ENCODE data around the gene RALGPS1.

DNA sequence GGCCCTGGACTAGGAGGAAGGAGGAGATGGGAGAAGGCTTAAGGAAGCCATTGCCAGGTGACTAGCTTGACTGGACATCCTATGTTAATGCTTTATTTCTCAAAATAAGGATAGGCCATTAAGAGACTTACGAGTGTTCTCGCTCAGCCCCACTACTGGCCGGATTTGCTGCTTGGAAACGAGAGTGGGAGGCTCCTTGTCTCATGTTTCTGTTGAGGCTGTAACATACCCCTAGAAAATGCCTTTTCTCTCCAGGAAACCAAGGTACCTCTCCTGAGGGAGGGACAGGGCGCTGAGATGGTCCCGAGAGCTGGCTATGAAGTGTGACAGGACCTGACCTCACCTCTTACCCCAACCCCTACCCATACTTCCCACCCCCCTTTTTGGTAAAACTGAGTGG is 60.0 kb downstream of the RALGPS1 start:
- TF ChIP-seq FOXM1 (IDR thresholded peaks at IDR 0.05; ENCODE audit: borderline replicate concordance) (no peak), FOXA1 (IDR thresholded peaks at IDR 0.05) (no peak), LEF1 (IDR thresholded peaks at IDR 0.05; ENCODE audit: borderline replicate concordance) (no peak), TARDBP (IDR thresholded peaks at IDR 0.05) (no peak), SP1 (IDR thresholded peaks at IDR 0.05) (no peak)

Data from HEK293T (cell line).